ENCODE data around the gene DPEP3.
"Not testable (repeated sequence)": the region's sequence is repeated elsewhere in the genome, so short reads cannot be mapped to it uniquely, and the experiment has no call there.

DPEP3 gene

GRCh38 chr16:67979955-67980678 lies at the start of gene DPEP3:
DPEP3 (minus strand) TSS chr16:67980499; CDS start chr16:67980380, 119 bp downstream.
- FAIRE-seq: no peak

GRCh38 chr16:68028996-68029395 lies 48.7 kb upstream of the DPEP3 start:
- no peak for FAIRE-seq

- no peak for FAIRE-seq
Measured at GRCh38 chr16:68022728-68023537, 42.6 kb upstream of the DPEP3 start, which contains the start of the genes DDX28 and DUS2. DDX28 (minus strand) TSS chr16:68023232; CDS start chr16:68023202, 30 bp downstream. DUS2 (plus strand) TSS chr16:68023284; CDS start chr16:68038024, 14,740 bp downstream.

GRCh38 chr16:68022278-68022727 lies 42.0 kb upstream of the DPEP3 start:
- FAIRE-seq: no peak

GRCh38 chr16:68021490-68021889 lies 41.2 kb upstream of the DPEP3 start:
- FAIRE-seq: no peak

GRCh38 chr16:68019167-68019680 lies 38.9 kb upstream of the DPEP3 start:
- no peak for FAIRE-seq

- no peak for FAIRE-seq
Measured at GRCh38 chr16:68015681-68016080, 35.4 kb upstream of the DPEP3 start, which contains the start of gene DPEP2NB. DPEP2NB (minus strand) TSS chr16:68015911; CDS start chr16:68015770, 141 bp downstream.

- FAIRE-seq: no peak
Measured at GRCh38 chr16:68013440-68013839, 33.1 kb upstream of the DPEP3 start.

- not testable (repeated sequence) for FAIRE-seq
Measured at GRCh38 chr16:68009872-68010271, 29.6 kb upstream of the DPEP3 start.

- FAIRE-seq: no peak
Measured at GRCh38 chr16:68009157-68009735, 28.9 kb upstream of the DPEP3 start.

GRCh38 chr16:68005786-68006286 lies 25.5 kb upstream of the DPEP3 start:
- no peak for FAIRE-seq

- no peak for FAIRE-seq
Measured at GRCh38 chr16:68005211-68005610, 24.9 kb upstream of the DPEP3 start.

- no peak for FAIRE-seq
Measured at GRCh38 chr16:68003031-68003430, 22.7 kb upstream of the DPEP3 start.

- no peak for FAIRE-seq
Measured at GRCh38 chr16:68000450-68000849, 20.2 kb upstream of the DPEP3 start.

- FAIRE-seq: no peak
Measured at GRCh38 chr16:67999985-68000384, 19.7 kb upstream of the DPEP3 start.

GRCh38 chr16:67998779-67999688 lies 18.7 kb upstream of the DPEP3 start, which contains the start of gene DPEP2:
DPEP2 (minus strand) TSS chr16:67999484; CDS start chr16:67993212, 6,272 bp downstream.
- not testable (repeated sequence) for FAIRE-seq

- not testable (repeated sequence) for FAIRE-seq
Measured at GRCh38 chr16:67998231-67998778, 18.0 kb upstream of the DPEP3 start.

GRCh38 chr16:67996666-67997065 lies 16.4 kb upstream of the DPEP3 start:
- FAIRE-seq: no peak

- no peak for FAIRE-seq
Measured at GRCh38 chr16:67995423-67995822, 15.1 kb upstream of the DPEP3 start.

GRCh38 chr16:67994040-67994408 lies 13.7 kb upstream of the DPEP3 start:
- not testable (repeated sequence) for FAIRE-seq
